ENCODE data around the gene ZNF526. TPM values are rescaled to one million over a fixed set of nuclear protein-coding genes. Genes with fewer than 3 reads are reported as not detected.

Gene ZNF526
- total and polyA plus RNA-seq, 9 of the 15 experiments (the other 6 are each of a cell fraction or from before 2014, with no cell fraction given): 1.3 to 17.9 (median 6.2) TPM

DNA sequence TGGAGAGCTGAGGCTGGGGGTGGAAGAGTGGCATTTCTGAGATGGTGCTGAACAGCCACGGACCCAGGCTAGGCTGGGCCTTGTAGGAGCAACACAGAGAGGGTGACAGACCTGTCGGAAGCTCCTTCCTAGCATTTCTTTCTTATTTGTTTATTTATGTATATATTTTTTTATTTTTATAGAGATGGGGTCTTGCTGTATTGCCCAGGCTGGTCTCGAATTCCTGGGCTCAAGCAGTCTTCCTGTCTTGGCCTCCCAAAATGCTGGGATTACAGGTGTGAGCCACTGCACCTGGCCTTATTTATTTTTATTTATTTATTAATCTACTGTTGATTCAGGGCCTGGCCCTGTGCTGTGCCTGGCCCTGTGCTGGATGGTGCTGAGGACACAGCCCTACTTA is 55.4 kb downstream of the ZNF526 start:
- no peak for FAIRE-seq
- TF ChIP-seq CBFB (CRISPR knock-in tag; IDR thresholded peaks at IDR 0.05): no peak
- TF ChIP-seq TCF3 (CRISPR knock-in tag; IDR thresholded peaks at IDR 0.05): no peak
- no peak for TF ChIP-seq CBX5 (IDR thresholded peaks at IDR 0.05; ENCODE audit: borderline replicate concordance, low read depth)
- TF ChIP-seq IRF2 (CRISPR knock-in tag; IDR thresholded peaks at IDR 0.05): no peak
- H3K9me3 ChIP-seq (replicated peaks; ENCODE audit: control insufficient read depth, insufficient read depth, low read depth, low read length): no peaks in the 10 kb centered on the region
- no peaks in the 10 kb centered on the region for H3K27me3 ChIP-seq (ENCODE audit: control insufficient read depth in 2 of 2, insufficient read depth in 2 of 2, low read length in 2 of 2)
- CTCF ChIA-PET (ENCODE audit: low intra/inter-chr PET ratio): no interaction called here
- H2AFZ ChIP-seq (ENCODE audit: low read depth, low read length): no peak overlapping the region
- no TSS peak for BruUV-seq (replicated peaks)
- H3K4me3 ChIP-seq: no peak overlapping the region
- peak overlapping the region in 1 of 2 experiments; percentile 82; a peak in 2 of 4 replicates for H3K9ac ChIP-seq (ENCODE audit: insufficient read depth in 1 of 2, low read depth in 2 of 2, low read length in 2 of 2)
- in situ Hi-C loops (cut with MboI): no loop called here
- no peaks in the 10 kb centered on the region for H3K9me1 ChIP-seq (ENCODE audit: control insufficient read depth, insufficient read depth, low read length)
- ATAC-seq: no peak
- peaks cover 59% of the 10 kb centered on the region for H3K36me3 ChIP-seq (ENCODE audit: control insufficient read depth, insufficient read depth, low read length)
- intact Hi-C loops (cut with micrococcal nuclease): no loop called here
- no peak for DNase-seq (ENCODE audit: extremely low read depth in 1 of 4, low spot score in 3 of 4)
- H3K4me2 ChIP-seq (ENCODE audit: insufficient read depth, low read length): no peak overlapping the region
- H3K79me2 ChIP-seq (ENCODE audit: control insufficient read depth, insufficient read depth, low read length): peaks cover 40% of the 10 kb centered on the region
- peaks cover 19 to 60% of the 10 kb centered on the region in 2 experiments for H3K4me1 ChIP-seq (replicated peaks in 1 of 2; ENCODE audit: control insufficient read depth in 2 of 2, insufficient read depth in 2 of 2, low read length in 2 of 2)
- no peaks in the 10 kb centered on the region for H4K20me1 ChIP-seq (replicated peaks; ENCODE audit: control insufficient read depth, insufficient read depth, low read length)
- WGBS (ENCODE audit: insufficient coverage, low coverage, missing lambda C conversion rate): 52% methylated on average over 3 of the region's 3 CpGs
- H3K27ac ChIP-seq (ENCODE audit: extremely low read depth, low read depth, low read length): no peak overlapping the region
- POLR2A ChIA-PET: interaction anchor here (1.3 kb wide), 1 partner anchor 9 kb away, joined by 4 read pairs; no protein-coding TSS in a partner anchor

DNA sequence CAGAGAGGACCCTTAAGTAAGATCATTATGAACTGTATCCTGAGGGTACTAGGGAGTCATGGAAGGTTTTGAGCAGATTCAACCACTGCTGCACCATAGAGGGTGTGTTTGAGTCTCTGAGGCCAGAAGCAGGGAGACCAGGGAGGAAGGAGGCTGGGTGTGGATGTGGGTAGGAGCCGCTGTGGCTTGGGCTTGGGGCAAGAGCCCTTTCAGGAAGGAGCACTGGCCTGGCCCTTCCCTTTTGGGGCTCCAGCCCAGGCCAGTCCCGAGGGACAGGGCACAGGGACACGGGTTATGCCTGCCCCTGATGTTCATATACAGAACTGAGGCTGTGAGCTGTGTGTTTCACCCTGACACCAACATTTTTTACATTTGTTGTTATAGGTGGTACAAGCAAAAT is 56.2 kb downstream of the ZNF526 start:
- peaks cover 13 to 61% of the 10 kb centered on the region in 2 experiments for H3K4me1 ChIP-seq (replicated peaks in 1 of 2; ENCODE audit: control insufficient read depth in 2 of 2, insufficient read depth in 2 of 2, low read length in 2 of 2)
- POLR2A ChIA-PET: no interaction called here
- FAIRE-seq: no peak
- no peak for TF ChIP-seq MBD2 (IDR thresholded peaks at IDR 0.05; ENCODE audit: borderline replicate concordance, low read depth)
- no peak for TF ChIP-seq FOXM1 (IDR thresholded peaks at IDR 0.05; ENCODE audit: low read depth)
- TF ChIP-seq FOXM1 (CRISPR knock-in tag; IDR thresholded peaks at IDR 0.05; ENCODE audit: low read depth): no peak
- TF ChIP-seq SP2 (IDR thresholded peaks at IDR 0.05; ENCODE audit: extremely low read depth, low read depth, low read length, poor library complexity, severe bottlenecking): no peak
- no peak for TF ChIP-seq SMAD4 (CRISPR knock-in tag; conservative IDR thresholded peaks at IDR 0.05)
- TF ChIP-seq, protein P1, sequence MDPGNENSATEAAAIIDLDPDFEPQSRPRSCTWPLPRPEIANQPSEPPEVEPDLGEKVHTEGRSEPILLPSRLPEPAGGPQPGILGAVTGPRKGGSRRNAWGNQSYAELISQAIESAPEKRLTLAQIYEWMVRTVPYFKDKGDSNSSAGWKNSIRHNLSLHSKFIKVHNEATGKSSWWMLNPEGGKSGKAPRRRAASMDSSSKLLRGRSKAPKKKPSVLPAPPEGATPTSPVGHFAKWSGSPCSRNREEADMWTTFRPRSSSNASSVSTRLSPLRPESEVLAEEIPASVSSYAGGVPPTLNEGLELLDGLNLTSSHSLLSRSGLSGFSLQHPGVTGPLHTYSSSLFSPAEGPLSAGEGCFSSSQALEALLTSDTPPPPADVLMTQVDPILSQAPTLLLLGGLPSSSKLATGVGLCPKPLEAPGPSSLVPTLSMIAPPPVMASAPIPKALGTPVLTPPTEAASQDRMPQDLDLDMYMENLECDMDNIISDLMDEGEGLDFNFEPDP (CRISPR knock-in tag; IDR thresholded peaks at IDR 0.05): no peak
- no peak for TF ChIP-seq MCM7 (IDR thresholded peaks at IDR 0.05)
- no peak for TF ChIP-seq SPI1 (IDR thresholded peaks at IDR 0.05; ENCODE audit: borderline replicate concordance, low read depth, low read length)
- TF ChIP-seq PHF21A (IDR thresholded peaks at IDR 0.05; ENCODE audit: borderline replicate concordance, low read depth): no peak
- TF ChIP-seq SMARCE1 (IDR thresholded peaks at IDR 0.05): no peak
- TF ChIP-seq POLR2A (conservative IDR thresholded peaks at IDR 0.05): no peak
- TF ChIP-seq, protein P2, sequence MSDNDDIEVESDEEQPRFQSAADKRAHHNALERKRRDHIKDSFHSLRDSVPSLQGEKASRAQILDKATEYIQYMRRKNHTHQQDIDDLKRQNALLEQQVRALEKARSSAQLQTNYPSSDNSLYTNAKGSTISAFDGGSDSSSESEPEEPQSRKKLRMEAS (CRISPR knock-in tag; IDR thresholded peaks at IDR 0.05): no peak
- no peak for TF ChIP-seq NFRKB (IDR thresholded peaks at IDR 0.05; ENCODE audit: low read depth)
- TF ChIP-seq ZNF561 (CRISPR knock-in tag; conservative IDR thresholded peaks at IDR 0.05): no peak
- TF ChIP-seq TBP (optimal IDR thresholded peaks at IDR 0.05; ENCODE audit: low read depth, low read length): no peak

More for the DNA sequence above, 56.2 kb downstream of the ZNF526 start:
- Histone ChIP-seq H3K9me1 (ENCODE audit: control insufficient read depth, insufficient read depth, low read length) (no peaks in the 10 kb centered on the region), H3K27me3 (ENCODE audit: control insufficient read depth in 2 of 2, insufficient read depth in 2 of 2, low read length in 2 of 2) (no peaks in the 10 kb centered on the region), H3K36me3 (ENCODE audit: control insufficient read depth, insufficient read depth, low read length) (peaks cover 56% of the 10 kb centered on the region), H3K9ac (ENCODE audit: insufficient read depth in 1 of 2, low read depth in 2 of 2, low read length in 2 of 2) (peak overlapping the region in 1 of 2 experiments; percentile 79; a peak in 2 of 4 replicates), H3K79me2 (ENCODE audit: control insufficient read depth, insufficient read depth, low read length) (peaks cover 37% of the 10 kb centered on the region), H3K4me2 (ENCODE audit: insufficient read depth, low read length) (no peak overlapping the region), H3K9me3 (replicated peaks; ENCODE audit: control insufficient read depth, insufficient read depth, low read depth, low read length) (no peaks in the 10 kb centered on the region), H3K27ac (ENCODE audit: extremely low read depth, low read depth, low read length) (no peak overlapping the region), H2AFZ (ENCODE audit: low read depth, low read length) (no peak overlapping the region), H3K4me3 (no peak overlapping the region), H4K20me1 (replicated peaks; ENCODE audit: control insufficient read depth, insufficient read depth, low read length) (no peaks in the 10 kb centered on the region)
- intact Hi-C loops (cut with micrococcal nuclease) (no loop called here), in situ Hi-C loops (cut with MboI) (no loop called here)
- DNase-seq (ENCODE audit: extremely low read depth in 1 of 4, low spot score in 3 of 4): no peak
- WGBS (ENCODE audit: insufficient coverage, low coverage, missing lambda C conversion rate): 60% methylated on average over 3 of the region's 3 CpGs
- CTCF ChIA-PET (ENCODE audit: low intra/inter-chr PET ratio): no interaction called here
- ATAC-seq: no peak
- no TSS peak for BruUV-seq (replicated peaks)

Measured in K562 (cell line).